ENCODE results near the gene XRRA1.
A peak's percentile ranks its signal among the peaks of the same experiment; 100 is the strongest.

XRRA1 gene

DNA sequence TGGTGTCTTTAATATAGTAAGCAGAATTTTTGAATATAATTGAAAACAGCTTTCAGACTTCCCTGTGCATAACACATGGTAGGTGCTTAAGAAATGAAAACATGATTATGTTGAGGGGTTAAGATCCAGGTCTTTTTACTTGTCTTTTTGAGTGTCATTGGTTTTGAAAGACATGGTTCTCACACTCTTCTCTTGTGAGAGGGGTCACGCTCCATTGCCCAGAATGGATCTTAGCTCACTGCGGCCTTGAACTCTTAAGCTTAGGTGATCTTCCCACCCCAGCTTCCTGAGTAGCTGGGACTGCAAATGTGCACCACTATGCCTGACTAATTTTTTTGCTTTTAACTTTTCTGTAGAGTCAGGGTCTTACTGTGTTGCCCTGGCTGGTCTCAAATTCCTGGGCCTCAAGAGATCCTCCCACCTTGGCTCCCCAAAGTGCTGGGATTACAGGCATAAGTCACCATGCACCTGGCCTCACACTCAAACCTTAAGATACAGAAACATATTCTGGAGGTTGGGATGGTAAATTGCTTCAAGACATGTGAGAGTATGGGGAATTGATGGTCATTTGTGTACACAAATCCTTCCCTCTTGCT lies 1.6 kb upstream of the XRRA1 start:
- DNase-seq (ENCODE audit: low read depth), result no peak
- TF ChIP-seq, protein P1, sequence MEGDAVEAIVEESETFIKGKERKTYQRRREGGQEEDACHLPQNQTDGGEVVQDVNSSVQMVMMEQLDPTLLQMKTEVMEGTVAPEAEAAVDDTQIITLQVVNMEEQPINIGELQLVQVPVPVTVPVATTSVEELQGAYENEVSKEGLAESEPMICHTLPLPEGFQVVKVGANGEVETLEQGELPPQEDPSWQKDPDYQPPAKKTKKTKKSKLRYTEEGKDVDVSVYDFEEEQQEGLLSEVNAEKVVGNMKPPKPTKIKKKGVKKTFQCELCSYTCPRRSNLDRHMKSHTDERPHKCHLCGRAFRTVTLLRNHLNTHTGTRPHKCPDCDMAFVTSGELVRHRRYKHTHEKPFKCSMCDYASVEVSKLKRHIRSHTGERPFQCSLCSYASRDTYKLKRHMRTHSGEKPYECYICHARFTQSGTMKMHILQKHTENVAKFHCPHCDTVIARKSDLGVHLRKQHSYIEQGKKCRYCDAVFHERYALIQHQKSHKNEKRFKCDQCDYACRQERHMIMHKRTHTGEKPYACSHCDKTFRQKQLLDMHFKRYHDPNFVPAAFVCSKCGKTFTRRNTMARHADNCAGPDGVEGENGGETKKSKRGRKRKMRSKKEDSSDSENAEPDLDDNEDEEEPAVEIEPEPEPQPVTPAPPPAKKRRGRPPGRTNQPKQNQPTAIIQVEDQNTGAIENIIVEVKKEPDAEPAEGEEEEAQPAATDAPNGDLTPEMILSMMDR (conservative IDR thresholded peaks at IDR 0.05; ENCODE audit: control insufficient read depth, insufficient read depth, low read depth, low read length), result no peak

DNA sequence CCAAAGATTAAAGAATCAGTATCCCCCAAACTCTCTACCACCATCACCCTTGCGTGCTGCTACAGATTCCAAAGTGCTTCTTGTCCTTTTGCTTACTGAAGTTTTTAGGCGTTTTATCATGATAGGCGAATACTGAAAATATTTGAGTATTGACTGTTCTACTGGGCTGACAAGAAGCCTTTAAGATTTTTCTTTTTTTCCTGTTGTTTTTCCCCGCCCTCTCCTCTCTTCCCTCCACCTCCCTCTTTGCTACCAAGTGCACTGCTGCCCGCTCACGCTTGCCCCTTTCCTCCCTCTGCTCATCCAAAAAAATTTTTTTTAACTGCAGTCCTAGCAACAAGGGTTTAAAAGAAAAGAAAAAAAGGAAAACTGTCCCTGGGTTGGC lies 854 bp upstream of the XRRA1 start:
- TF ChIP-seq, protein P1 (conservative IDR thresholded peaks at IDR 0.05; ENCODE audit: control insufficient read depth, insufficient read depth, low read depth, low read length), result no peak
- peak overlapping the region; percentile 87 for H3K4me3 ChIP-seq (ENCODE audit: control insufficient read depth, low read depth, low read length)
- DNase-seq (ENCODE audit: low read depth), result peak; percentile 14

More for the DNA sequence above, 1.6 kb upstream of the XRRA1 start:
- H3K4me3 ChIP-seq (ENCODE audit: control insufficient read depth, low read depth, low read length), result peak overlapping the region; percentile 87

DNA sequence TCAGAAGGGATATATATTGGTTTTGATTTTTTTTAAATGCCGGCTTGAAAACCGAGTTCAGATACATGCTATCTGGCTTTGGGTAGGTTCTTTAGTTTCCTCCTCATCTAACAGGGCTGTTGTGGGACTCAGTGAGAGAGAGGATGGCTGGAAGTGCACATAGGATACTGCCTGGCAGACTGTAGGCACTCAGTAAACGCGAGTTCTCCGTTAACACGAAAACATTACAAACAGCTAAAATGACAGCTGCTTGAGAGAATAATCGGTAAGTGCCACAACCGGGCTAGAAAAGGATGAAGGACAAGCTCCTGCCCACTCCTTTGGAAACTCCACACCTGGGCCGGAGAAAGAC lies 369 bp downstream of the XRRA1 start:
- peak; percentile 14 for DNase-seq (ENCODE audit: low read depth)
- H3K4me3 ChIP-seq (ENCODE audit: control insufficient read depth, low read depth, low read length), result peak overlapping the region; percentile 87
- TF ChIP-seq, protein P1 (conservative IDR thresholded peaks at IDR 0.05; ENCODE audit: control insufficient read depth, insufficient read depth, low read depth, low read length), result no peak

DNA sequence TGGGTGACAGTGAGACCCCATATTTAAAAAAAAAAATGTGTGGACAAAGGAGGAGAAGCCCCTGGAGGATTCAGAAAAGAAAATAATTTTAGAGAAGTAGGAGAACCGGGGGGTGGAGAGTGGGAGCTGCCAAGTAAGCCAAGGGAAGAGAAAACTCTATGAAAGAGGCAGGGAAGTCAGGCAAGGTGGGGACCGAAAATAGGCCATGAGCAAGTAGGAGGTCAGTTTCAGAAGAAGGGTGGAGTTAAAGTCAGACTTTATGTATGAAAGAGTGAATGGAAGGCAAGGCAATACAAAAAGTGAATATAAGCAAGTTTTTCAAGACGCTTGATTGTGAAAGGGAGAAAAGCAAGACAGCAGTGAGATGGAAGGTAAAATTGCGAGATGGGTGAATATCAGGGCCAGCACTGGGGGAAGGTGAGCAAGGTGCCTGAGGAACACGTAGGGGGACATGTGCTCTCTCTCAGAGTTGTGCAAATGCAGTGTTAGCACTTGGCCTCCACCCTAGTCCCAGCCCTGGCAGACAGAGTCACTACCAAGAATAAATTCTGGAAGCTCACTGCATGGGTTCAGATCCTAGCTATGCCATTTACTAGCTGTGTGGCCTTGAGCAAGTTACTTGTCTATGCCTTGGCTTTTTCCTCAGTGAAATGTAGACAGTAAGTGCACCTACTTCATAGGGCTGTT lies 6.7 kb downstream of the XRRA1 start:
- TF ChIP-seq, protein P1 (conservative IDR thresholded peaks at IDR 0.05; ENCODE audit: control insufficient read depth, insufficient read depth, low read depth, low read length), result no peak
- DNase-seq (ENCODE audit: low read depth), result no peak
- no peak overlapping the region for H3K4me3 ChIP-seq (ENCODE audit: control insufficient read depth, low read depth, low read length)

DNA sequence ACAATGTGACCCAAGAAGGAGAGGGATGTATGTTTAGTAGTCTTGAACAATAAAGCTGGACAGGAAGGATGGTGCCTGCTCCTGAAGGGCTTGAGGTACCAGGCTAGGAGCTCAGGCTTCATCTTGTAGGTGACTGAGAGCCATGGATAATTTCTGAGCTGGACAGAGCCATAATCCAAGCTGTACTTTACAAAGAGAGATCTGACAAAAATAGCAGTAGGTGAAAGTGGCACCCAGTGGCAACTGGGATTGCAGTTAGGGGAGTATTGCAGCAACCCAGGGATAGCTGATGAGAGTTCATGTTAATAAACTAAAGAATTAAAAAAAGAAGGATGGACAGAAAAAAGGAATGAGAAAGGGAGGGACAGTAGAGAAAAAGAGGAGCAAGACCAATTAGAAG lies 7.4 kb downstream of the XRRA1 start:
- H3K4me3 ChIP-seq (ENCODE audit: control insufficient read depth, low read depth, low read length), result no peak overlapping the region
- DNase-seq (ENCODE audit: low read depth), result no peak
- TF ChIP-seq, protein P1 (conservative IDR thresholded peaks at IDR 0.05; ENCODE audit: control insufficient read depth, insufficient read depth, low read depth, low read length), result no peak

DNA sequence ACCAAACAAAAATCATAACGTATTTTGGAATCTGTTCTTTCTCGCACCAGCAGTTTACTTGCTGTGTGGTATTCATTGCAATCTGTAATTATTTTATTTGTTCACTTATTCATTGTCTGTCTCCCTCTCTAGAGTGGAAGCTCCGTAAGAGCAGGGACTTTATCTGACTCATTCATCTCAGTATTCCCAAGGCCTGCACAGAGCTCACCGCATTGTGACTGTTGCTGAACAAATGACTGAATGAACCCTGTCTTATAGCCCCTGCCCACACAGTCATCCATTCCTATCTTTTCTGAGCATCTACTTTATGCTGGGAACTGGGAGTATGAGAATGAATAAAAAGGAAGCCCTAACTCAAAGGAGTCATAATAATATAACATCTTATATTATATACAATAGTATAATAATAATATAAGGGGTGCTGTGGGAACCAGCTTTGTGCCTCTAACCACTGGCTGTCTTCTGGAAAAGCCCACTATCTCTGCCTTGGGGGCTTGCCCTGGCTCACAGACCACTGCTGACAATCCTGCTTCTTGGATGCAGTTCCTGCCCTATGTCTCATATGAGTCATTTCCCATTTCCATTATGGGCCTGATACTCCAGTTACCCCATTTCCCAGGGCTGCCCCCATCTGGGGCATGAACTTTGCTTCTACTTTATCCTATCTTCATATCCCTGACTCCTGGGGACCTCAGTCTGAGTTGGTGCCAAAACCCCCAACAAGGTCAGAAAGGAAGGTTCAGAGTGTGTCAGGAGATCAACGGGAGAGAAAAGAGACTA lies 11.0 kb downstream of the XRRA1 start:
- H3K4me3 ChIP-seq (ENCODE audit: control insufficient read depth, low read depth, low read length), result no peak overlapping the region
- peak; percentile 77 for DNase-seq (ENCODE audit: low read depth)
- TF ChIP-seq, protein P1 (conservative IDR thresholded peaks at IDR 0.05; ENCODE audit: control insufficient read depth, insufficient read depth, low read depth, low read length), result no peak

All from fibroblast of mammary gland (primary cell).